Loucy (cell line): ENCODE data around the gene GLT6D1.

Experiments used
- H2AFZ ChIP-seq: fragments of 200-600 bp; sonication (generic); 2 replicates; pipeline ENCODE4 v1.6.0; 2016; ENCODE audit warnings: antibody characterized with exemption, mild to moderate bottlenecking, low read length, moderate library complexity
- H3F3A ChIP-seq: fragments of 200-600 bp; 2 replicates; pipeline ENCODE4 v1.6.0; 2016; ENCODE audit warnings: antibody characterized with exemption, low read depth, mild to moderate bottlenecking
- H3K27me3 ChIP-seq: fragments of 200-600 bp; sonication (generic); 2 replicates; pipeline ENCODE4 v1.6.1; 2014; ENCODE audit warnings: low read length, mild to moderate bottlenecking; ENCODE audit not compliant: insufficient read depth, poor library complexity, severe bottlenecking
- H3K36me3 ChIP-seq: fragments of 200-600 bp; sonication (generic); 2 replicates; pipeline ENCODE4 v1.6.1; 2016; ENCODE audit warnings: low read length; ENCODE audit not compliant: insufficient read depth
- H3K4me1 ChIP-seq: fragments of 200-600 bp; sonication (generic); 2 replicates; pipeline ENCODE4 v1.5.1; 2014; ENCODE audit warnings: low read length, mild to moderate bottlenecking; ENCODE audit not compliant: insufficient read depth, poor library complexity, severe bottlenecking
- H3K4me2 ChIP-seq: fragments of 200-600 bp; sonication (generic); 2 replicates; pipeline ENCODE4 v1.6.0; 2014; ENCODE audit warnings: antibody characterized with exemption, low read length, low read depth, mild to moderate bottlenecking; ENCODE audit not compliant: poor library complexity, severe bottlenecking
- H3K4me3 ChIP-seq: fragments of 200-600 bp; sonication (generic); 2 replicates; pipeline ENCODE4 v1.5.1; 2014; ENCODE audit warnings: low read length, mild to moderate bottlenecking, mixed read lengths; ENCODE audit not compliant: poor library complexity, severe bottlenecking
- H3K79me2 ChIP-seq: fragments of 200-600 bp; sonication (generic); 2 replicates; pipeline ENCODE4 v1.6.1; 2014; ENCODE audit warnings: low read length; ENCODE audit not compliant: insufficient read depth
- H3K9ac ChIP-seq: fragments of 200-600 bp; sonication (generic); 2 replicates; pipeline ENCODE4 v1.6.0; 2014; ENCODE audit warnings: mild to moderate bottlenecking, low read depth, low read length, moderate library complexity; ENCODE audit not compliant: poor library complexity, severe bottlenecking
- H3K9me2 ChIP-seq: fragments of 200-600 bp; sonication (generic); replicated peaks from 2 replicates; pipeline ENCODE4 v1.6.1; 2016; ENCODE audit warnings: low read depth, low read length, mixed read lengths
- H3K9me3 ChIP-seq: fragments of 200-600 bp; sonication (generic); 2 replicates; pipeline ENCODE4 v1.6.1; 2014; ENCODE audit warnings: mild to moderate bottlenecking, antibody characterized with exemption, low read length, low read depth; ENCODE audit not compliant: insufficient read depth
- H4K20me1 ChIP-seq: fragments of 200-600 bp; sonication (generic); 2 replicates; pipeline ENCODE4 v1.6.0; 2014; ENCODE audit warnings: antibody characterized with exemption, low read length, mild to moderate bottlenecking; ENCODE audit not compliant: insufficient read depth, poor library complexity, severe bottlenecking
- CTCF ChIP-seq: fragments of 200-600 bp; sonication (generic); conservative IDR thresholded peaks from 2 replicates; pipeline ENCODE4 v1.5.1; 2014; ENCODE audit warnings: mild to moderate bottlenecking, antibody characterized with exemption, low read length
- EZH2phosphoT487 ChIP-seq: fragments of 200-600 bp; IDR thresholded peaks from 2 replicates; pipeline ENCODE4 v1.6.1; 2018; ENCODE audit warnings: antibody characterized with exemption, mild to moderate bottlenecking, moderate library complexity, borderline replicate concordance

The GLT6D1 gene

GRCh38 chr9:135680056-135680455 lies 40.7 kb upstream of the GLT6D1 start:
- Histone ChIP-seq H3K9me3 (no peaks in the 10 kb centered on the region), H3K9me2 (no peaks in the 10 kb centered on the region), H3K36me3 (no peaks in the 10 kb centered on the region), H3K4me3 (no peak overlapping the region), H3F3A (no peaks in the 10 kb centered on the region), H3K4me1 (no peaks in the 10 kb centered on the region), H3K27me3 (no peaks in the 10 kb centered on the region), H2AFZ (no peak overlapping the region), H4K20me1 (no peaks in the 10 kb centered on the region), H3K79me2 (no peaks in the 10 kb centered on the region), H3K4me2 (no peak overlapping the region), H3K9ac (no peak overlapping the region)
- TF ChIP-seq CTCF (no peak), EZH2phosphoT487 (no peak)

- Histone ChIP-seq H3F3A (no peaks in the 10 kb centered on the region), H3K4me2 (no peak overlapping the region), H3K9me3 (no peaks in the 10 kb centered on the region), H3K9ac (no peak overlapping the region), H4K20me1 (no peaks in the 10 kb centered on the region), H3K79me2 (no peaks in the 10 kb centered on the region), H3K4me1 (no peaks in the 10 kb centered on the region), H3K9me2 (no peaks in the 10 kb centered on the region), H3K27me3 (no peaks in the 10 kb centered on the region), H2AFZ (no peak overlapping the region), H3K36me3 (no peaks in the 10 kb centered on the region), H3K4me3 (no peak overlapping the region)
- no peak for TF ChIP-seq CTCF
- no peak for TF ChIP-seq EZH2phosphoT487
Measured at GRCh38 chr9:135678236-135679017, 39.1 kb upstream of the GLT6D1 start.

GRCh38 chr9:135677641-135678168 lies 38.4 kb upstream of the GLT6D1 start:
- no peaks in the 10 kb centered on the region for H4K20me1 ChIP-seq
- no peaks in the 10 kb centered on the region for H3K27me3 ChIP-seq
- no peaks in the 10 kb centered on the region for H3K9me3 ChIP-seq
- no peaks in the 10 kb centered on the region for H3F3A ChIP-seq
- H2AFZ ChIP-seq, result no peak overlapping the region
- H3K36me3 ChIP-seq, result no peaks in the 10 kb centered on the region
- H3K79me2 ChIP-seq, result no peaks in the 10 kb centered on the region
- H3K4me1 ChIP-seq, result no peaks in the 10 kb centered on the region
- H3K9me2 ChIP-seq, result no peaks in the 10 kb centered on the region
- TF ChIP-seq EZH2phosphoT487 (no peak), CTCF (no peak)
- no peak overlapping the region for H3K4me2 ChIP-seq
- H3K9ac ChIP-seq, result no peak overlapping the region
- no peak overlapping the region for H3K4me3 ChIP-seq
